ENCODE measurements around the gene DUS1L.

- TF ChIP-seq, protein P1, sequence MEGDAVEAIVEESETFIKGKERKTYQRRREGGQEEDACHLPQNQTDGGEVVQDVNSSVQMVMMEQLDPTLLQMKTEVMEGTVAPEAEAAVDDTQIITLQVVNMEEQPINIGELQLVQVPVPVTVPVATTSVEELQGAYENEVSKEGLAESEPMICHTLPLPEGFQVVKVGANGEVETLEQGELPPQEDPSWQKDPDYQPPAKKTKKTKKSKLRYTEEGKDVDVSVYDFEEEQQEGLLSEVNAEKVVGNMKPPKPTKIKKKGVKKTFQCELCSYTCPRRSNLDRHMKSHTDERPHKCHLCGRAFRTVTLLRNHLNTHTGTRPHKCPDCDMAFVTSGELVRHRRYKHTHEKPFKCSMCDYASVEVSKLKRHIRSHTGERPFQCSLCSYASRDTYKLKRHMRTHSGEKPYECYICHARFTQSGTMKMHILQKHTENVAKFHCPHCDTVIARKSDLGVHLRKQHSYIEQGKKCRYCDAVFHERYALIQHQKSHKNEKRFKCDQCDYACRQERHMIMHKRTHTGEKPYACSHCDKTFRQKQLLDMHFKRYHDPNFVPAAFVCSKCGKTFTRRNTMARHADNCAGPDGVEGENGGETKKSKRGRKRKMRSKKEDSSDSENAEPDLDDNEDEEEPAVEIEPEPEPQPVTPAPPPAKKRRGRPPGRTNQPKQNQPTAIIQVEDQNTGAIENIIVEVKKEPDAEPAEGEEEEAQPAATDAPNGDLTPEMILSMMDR (conservative IDR thresholded peaks at IDR 0.05) = no peak
- peak; percentile 86 for TF ChIP-seq ZFX (IDR thresholded peaks at IDR 0.05)
Observed at GRCh38 chr17:82097184-82097918, 31.7 kb upstream of the DUS1L start.
